Keratinocyte (primary cell): Measurements from ENCODE around the gene LYPD6B. TPM values are rescaled to one million over a fixed set of nuclear protein-coding genes. Genes with fewer than 3 reads are reported as not detected.

Source experiments
- DNase-seq: peaks from one replicate; pipeline ENCODE4 v3.0.0-alpha.2; 2011; ENCODE audit warnings: low read depth, missing footprints, low spot score
- FAIRE-seq: peaks from 2 replicates; lab custom pipeline; 2011; peaks lifted over from hg19 to GRCh38; lab: Jason Lieb, UNC
- H2AFZ ChIP-seq: 2 replicates; pipeline ENCODE4 v1.6.0; 2012; ENCODE audit warnings: low read length, control low read depth, inconsistent platforms; ENCODE audit not compliant: control insufficient read depth
- H3K27ac ChIP-seq: 2 replicates; pipeline ENCODE4 v1.5.1; 2011; ENCODE audit warnings: low read length; ENCODE audit not compliant: control insufficient read depth, insufficient read depth
- H3K27me3 ChIP-seq: 3 replicates; pipeline ENCODE4 v1.6.0; 2011; ENCODE audit warnings: low read length; ENCODE audit not compliant: control insufficient read depth, insufficient read depth; ENCODE audit errors: extremely low read depth
- H3K36me3 ChIP-seq, 2 experiments: 2 replicates in 1 of 2; 3 replicates in 1 of 2; pipeline ENCODE4 v1.5.1; 2011; ENCODE audit warnings: low read length in 2 of 2, mild to moderate bottlenecking in 1 of 2; ENCODE audit not compliant: control insufficient read depth in 2 of 2, insufficient read depth in 2 of 2; ENCODE audit errors: extremely low read depth in 1 of 2
- H3K4me1 ChIP-seq: 3 replicates; pipeline ENCODE4 v1.5.1; 2011; ENCODE audit warnings: low read length; ENCODE audit not compliant: control insufficient read depth, insufficient read depth; ENCODE audit errors: extremely low read depth
- H3K4me2 ChIP-seq: 3 replicates; pipeline ENCODE4 v1.6.0; 2011; ENCODE audit warnings: low read depth, low read length; ENCODE audit not compliant: control insufficient read depth, insufficient read depth; ENCODE audit errors: extremely low read depth
- H3K4me3 ChIP-seq, 3 experiments: fragments of 200-600 bp in 1 of 3; sonication (generic) in 1 of 3; 2 replicates in 2 of 3; 3 replicates in 1 of 3; pipeline ENCODE4 v1.5.1; 2011 to 2016; ENCODE audit warnings: low read length in 3 of 3, mild to moderate bottlenecking in 3 of 3, control low read depth in 2 of 3, inconsistent platforms in 1 of 3, low read depth in 1 of 3, mixed read lengths in 1 of 3, mixed run types in 1 of 3, moderate library complexity in 1 of 3; ENCODE audit not compliant: control insufficient read depth in 2 of 3, insufficient read depth in 2 of 3; ENCODE audit errors: extremely low read depth in 1 of 3
- H3K79me2 ChIP-seq: 2 replicates; pipeline ENCODE4 v1.6.0; 2012; ENCODE audit warnings: low read length; ENCODE audit not compliant: control insufficient read depth, insufficient read depth
- H3K9ac ChIP-seq: 3 replicates; pipeline ENCODE4 v1.6.0; 2011; ENCODE audit warnings: low read length; ENCODE audit not compliant: control insufficient read depth, insufficient read depth; ENCODE audit errors: extremely low read depth
- H3K9me1 ChIP-seq: 3 replicates; pipeline ENCODE4 v1.6.0; 2011; ENCODE audit warnings: low read length; ENCODE audit not compliant: control insufficient read depth, insufficient read depth; ENCODE audit errors: extremely low read depth
- H3K9me3 ChIP-seq: 2 replicates; pipeline ENCODE4 v1.5.1; 2012; ENCODE audit warnings: low read depth, low read length; ENCODE audit not compliant: control insufficient read depth
- H4K20me1 ChIP-seq: 3 replicates; pipeline ENCODE4 v1.6.0; 2011; ENCODE audit warnings: low read length; ENCODE audit not compliant: control insufficient read depth, insufficient read depth; ENCODE audit errors: extremely low read depth
- CTCF ChIP-seq, 3 experiments: IDR thresholded peaks in 1 of 3; conservative IDR thresholded peaks in 1 of 3; optimal IDR thresholded peaks in 1 of 3; 2 replicates in 2 of 3; 3 replicates in 1 of 3; pipeline versions ENCODE3 to v1.5.1; 2011; ENCODE audit warnings: low read length in 3 of 3, mild to moderate bottlenecking in 3 of 3, moderate library complexity in 2 of 3, control low read depth in 1 of 3, inconsistent platforms in 1 of 3; ENCODE audit not compliant: insufficient read depth in 2 of 3; ENCODE audit errors: extremely low read depth in 1 of 3
- EZH2 ChIP-seq: IDR thresholded peaks from one replicate; pipeline ENCODE4 v1.6.1; 2012; ENCODE audit warnings: inconsistent platforms, mild to moderate bottlenecking, low read length, moderate library complexity
- dilution Hi-C: fragments of 300-500 bp; cut with MboI; formaldehyde crosslinking; loops from one replicate; pipeline ENCODE4 v1.7.0; 2020; ENCODE audit warnings: low sequenced_read_pairs; ENCODE audit not compliant: extremely low pct_ligation_motif_present
- polyA plus RNA-seq, 5 experiments: library from polyadenylated mRNA; depleted of rRNA in 3 of 5; stranded (reverse) in 3 of 5; stranded (forward) in 1 of 5; unstranded in 1 of 5; fragments of >200 nt; gene quantifications; 1 replicate in 1 of 5; 2 replicates in 3 of 5; 3 replicates in 1 of 5; pipeline versions ENCODE4 v1.2.1 to v1.2.3, GENCODE V29; 2011 to 2012; ENCODE audit warnings: missing spikeins in 2 of 5, low read depth in 1 of 5, low replicate concordance in 1 of 5

Gene LYPD6B
- polyA plus RNA-seq, 1 donor (not counting 4 experiments of a cell fraction or from before 2014, with no cell fraction given) = 24.7 TPM

- Histone ChIP-seq H3K4me3 (no peak overlapping the region), H3K79me2 (no peaks in the 10 kb centered on the region), H3K9me1 (no peaks in the 10 kb centered on the region), H2AFZ (no peak overlapping the region), H3K4me2 (no peak overlapping the region), H4K20me1 (no peaks in the 10 kb centered on the region), H3K27ac (no peak overlapping the region), H3K9me3 (peaks cover 3% of the 10 kb centered on the region), H3K36me3 (no peaks in the 10 kb centered on the region), H3K4me1 (peaks cover 1% of the 10 kb centered on the region), H3K9ac (no peak overlapping the region), H3K27me3 (no peaks in the 10 kb centered on the region)
- dilution Hi-C loops = no loop called here
- no peak for TF ChIP-seq EZH2
- no peak for TF ChIP-seq CTCF (optimal IDR thresholded peaks at IDR 0.05 in 1 of 3, IDR thresholded peaks at IDR 0.05 in 1 of 3, conservative IDR thresholded peaks at IDR 0.05 in 1 of 3; ENCODE audit: extremely low read depth in 1 of 3, insufficient read depth in 2 of 3, low read length in 3 of 3)
- no peak for FAIRE-seq
- no peak for DNase-seq
Measured at GRCh38 chr2:149175956-149176355, 137.5 kb downstream of the LYPD6B start.

- Histone ChIP-seq H3K4me2 (no peak overlapping the region), H3K9ac (no peak overlapping the region), H3K79me2 (no peaks in the 10 kb centered on the region), H3K4me1 (no peaks in the 10 kb centered on the region), H4K20me1 (no peaks in the 10 kb centered on the region), H3K27ac (no peak overlapping the region), H3K4me3 (no peak overlapping the region), H3K9me1 (no peaks in the 10 kb centered on the region), H2AFZ (no peak overlapping the region), H3K27me3 (no peaks in the 10 kb centered on the region), H3K36me3 (no peaks in the 10 kb centered on the region), H3K9me3 (no peaks in the 10 kb centered on the region)
- dilution Hi-C loops = no loop called here
- DNase-seq (no peak), FAIRE-seq (no peak)
- TF ChIP-seq EZH2 (no peak), CTCF (optimal IDR thresholded peaks at IDR 0.05 in 1 of 3, IDR thresholded peaks at IDR 0.05 in 1 of 3, conservative IDR thresholded peaks at IDR 0.05 in 1 of 3; ENCODE audit: extremely low read depth in 1 of 3, insufficient read depth in 2 of 3, low read length in 3 of 3) (no peak)
Measured at GRCh38 chr2:149178612-149179011, 140.1 kb downstream of the LYPD6B start.
